Aorta (tissue), 5 donors: ENCODE data around the gene NISCH. TPM values are rescaled to one million over a fixed set of nuclear protein-coding genes. Genes with fewer than 3 reads are reported as not detected.

Source experiments
- ATAC-seq: fragments of 200-7000 bp; cut with Tn5 transposase; one replicate; pipeline ENCODE4 v1.9.1; 2022; ENCODE audit warnings: moderate library complexity; ENCODE audit not compliant: low FRiP score
- DNase-seq, 2 donors: peaks; one replicate each; pipeline ENCODE4 v3.0.0-alpha.2; 2020
- H3K27ac ChIP-seq, 2 donors: one replicate each; pipeline ENCODE4 v1.5.1; 2013; ENCODE audit warnings: low read length in 2 of 2, mild to moderate bottlenecking in 2 of 2, moderate library complexity in 2 of 2, control low read depth in 1 of 2, inconsistent platforms in 1 of 2, low read depth in 1 of 2
- H3K27me3 ChIP-seq, 2 donors: one replicate each; pipeline ENCODE4 v1.6.1; 2013; ENCODE audit warnings: control low read depth in 1 of 2, low read length in 1 of 2, mild to moderate bottlenecking in 1 of 2, moderate library complexity in 1 of 2; ENCODE audit not compliant: insufficient read depth in 2 of 2, control insufficient read depth in 1 of 2
- H3K36me3 ChIP-seq, 2 donors: one replicate each; pipeline ENCODE4 v1.6.1; 2013; ENCODE audit warnings: control low read depth in 1 of 2, low read length in 1 of 2, mild to moderate bottlenecking in 1 of 2; ENCODE audit not compliant: insufficient read depth in 2 of 2, control insufficient read depth in 1 of 2
- H3K4me1 ChIP-seq, 2 donors: one replicate each; pipeline ENCODE4 v1.6.1; 2013; ENCODE audit warnings: low read length in 2 of 2, control low read depth in 1 of 2, mild to moderate bottlenecking in 1 of 2, moderate library complexity in 1 of 2; ENCODE audit not compliant: insufficient read depth in 2 of 2, control insufficient read depth in 1 of 2
- H3K4me3 ChIP-seq, 2 donors: one replicate each; pipeline ENCODE4 v1.5.1; 2013; ENCODE audit warnings: low read length in 2 of 2, control low read depth in 1 of 2, mild to moderate bottlenecking in 1 of 2
- H3K9me3 ChIP-seq: one replicate; pipeline ENCODE4 v1.6.1; 2013; ENCODE audit warnings: mild to moderate bottlenecking, low read length; ENCODE audit not compliant: control insufficient read depth
- WGBS, 2 donors: extraction: QIAGEN DNeasy Blood & Tissue Kit; methylation state at CpG; one replicate each; pipeline ENCODE4 v1.1.7; 2013; 5-methylcytosine and 5-hydroxymethylcytosine counted together
- intact Hi-C, 2 donors: fragments of 100-400 bp; cut with DNase I; formaldehyde crosslinking; loops; one replicate each; pipeline versions ENCODE4 v1.14.2 to v1.15.0; 2022
- polyA plus RNA-seq, 2 donors: library from polyadenylated mRNA; stranded (reverse); fragments of 200-250 nt; gene quantifications; one replicate each; pipeline ENCODE4 v1.2.3, GENCODE V29; 2013
- total RNA-seq, 2 donors: library from RNA; stranded (reverse); fragmentation: NEBNext Ultra II Directional; extraction: Animal tissue kit (Norgen Biotek cat#: 25700); gene quantifications; one replicate each; pipeline ENCODE4 v1.2.1, GENCODE V29; 2021
- donor health status: healthy with polysubstance abuse.
- donor health status: Bipolar disorder and iron deficiency.
- donor health status: DM: no; HTN: no; CAD: no.
- donor health status: DM: no; HTN: no; CAD: no.
- donor health status: DM: yes; HTN: yes; CAD: no.

NISCH gene
- total and polyA plus RNA-seq, 4 donors: 13.3 to 157 (median 101) TPM

- peaks cover 0 to 2% of the 10 kb centered on the region in 2 donors for H3K36me3 ChIP-seq
- no peaks in the 10 kb centered on the region for H3K27me3 ChIP-seq
- H3K9me3 ChIP-seq: no peaks in the 10 kb centered on the region
- ATAC-seq (no peak), DNase-seq (peak in 1 of 2 donors; percentile 44)
- no peak overlapping the region for H3K27ac ChIP-seq
- 28 to 44% methylated on average over 5 of the region's 5 CpGs for WGBS, 2 donors
- H3K4me3 ChIP-seq: no peak overlapping the region
- intact Hi-C loops: no loop called here
- no peaks in the 10 kb centered on the region for H3K4me1 ChIP-seq
Measured at GRCh38 chr3:52423173-52423572, 32.2 kb upstream of the NISCH start.

GRCh38 chr3:52428151-52429005 lies 27.0 kb upstream of the NISCH start:
- WGBS, 2 donors: 13 to 19% methylated on average over 7 of the region's 7 CpGs
- peak; percentile 75 for ATAC-seq
- no peak for DNase-seq
- no peaks in the 10 kb centered on the region for H3K36me3 ChIP-seq
- H3K4me3 ChIP-seq: no peak overlapping the region
- no peaks in the 10 kb centered on the region for H3K4me1 ChIP-seq
- H3K27me3 ChIP-seq: no peaks in the 10 kb centered on the region
- intact Hi-C loops: loop anchor here in 1 of 2 donors (1.0 kb wide), 1 partner anchor 17 kb away; the partner anchor contains the start of gene SEMA3G
- no peak overlapping the region for H3K27ac ChIP-seq
- H3K9me3 ChIP-seq: no peaks in the 10 kb centered on the region

- no peaks in the 10 kb centered on the region for H3K9me3 ChIP-seq
- WGBS, 2 donors: 41 to 43% methylated on average over 3 of the region's 3 CpGs
- H3K36me3 ChIP-seq: no peaks in the 10 kb centered on the region
- H3K4me1 ChIP-seq: no peaks in the 10 kb centered on the region
- intact Hi-C loops: no loop called here
- ATAC-seq (no peak), DNase-seq (no peak)
- H3K27ac ChIP-seq: no peak overlapping the region
- H3K4me3 ChIP-seq: no peak overlapping the region
- H3K27me3 ChIP-seq: no peaks in the 10 kb centered on the region
Measured at GRCh38 chr3:52429031-52429430, 26.4 kb upstream of the NISCH start.

- H3K36me3 ChIP-seq: no peaks in the 10 kb centered on the region
- H3K9me3 ChIP-seq: no peaks in the 10 kb centered on the region
- DNase-seq (no peak), ATAC-seq (peak; percentile 53)
- intact Hi-C loops: no loop called here
- H3K27me3 ChIP-seq: no peaks in the 10 kb centered on the region
- 86 to 87% methylated on average over 7 of the region's 7 CpGs for WGBS, 2 donors
- H3K4me1 ChIP-seq: no peaks in the 10 kb centered on the region
- no peak overlapping the region for H3K4me3 ChIP-seq
- H3K27ac ChIP-seq: no peak overlapping the region
Measured at GRCh38 chr3:52429779-52430415, 25.5 kb upstream of the NISCH start.

GRCh38 chr3:52430416-52430810 lies 25.0 kb upstream of the NISCH start:
- 91 to 92% methylated on average over 9 of the region's 9 CpGs for WGBS, 2 donors

GRCh38 chr3:52431459-52432223 lies 23.8 kb upstream of the NISCH start:
- ATAC-seq: no peak
- intact Hi-C loops: no loop called here
- no peaks in the 10 kb centered on the region for H3K9me3 ChIP-seq
- WGBS, 2 donors: 66 to 69% methylated on average over 10 of the region's 10 CpGs
- H3K4me3 ChIP-seq: no peak overlapping the region
- no peak for DNase-seq
- no peaks in the 10 kb centered on the region for H3K36me3 ChIP-seq
- no peak overlapping the region for H3K27ac ChIP-seq
- no peaks in the 10 kb centered on the region for H3K27me3 ChIP-seq
- no peaks in the 10 kb centered on the region for H3K4me1 ChIP-seq

More at GRCh38 chr3:52430416-52430810, 25.0 kb upstream of the NISCH start:
- H3K4me3 ChIP-seq: no peak overlapping the region
- intact Hi-C loops: no loop called here
- H3K27me3 ChIP-seq: no peaks in the 10 kb centered on the region
- ATAC-seq (no peak), DNase-seq (no peak)
- H3K36me3 ChIP-seq: no peaks in the 10 kb centered on the region
- no peaks in the 10 kb centered on the region for H3K4me1 ChIP-seq
- no peak overlapping the region for H3K27ac ChIP-seq
- no peaks in the 10 kb centered on the region for H3K9me3 ChIP-seq

GRCh38 chr3:52432225-52432624 lies 23.2 kb upstream of the NISCH start:
- intact Hi-C loops: no loop called here

GRCh38 chr3:52432691-52433141 lies 22.7 kb upstream of the NISCH start:
- no peaks in the 10 kb centered on the region for H3K9me3 ChIP-seq
- intact Hi-C loops: no loop called here
- H3K27ac ChIP-seq: no peak overlapping the region
- DNase-seq (peak in 1 of 2 donors; percentile 27), ATAC-seq (no peak)
- no peaks in the 10 kb centered on the region for H3K36me3 ChIP-seq
- no peaks in the 10 kb centered on the region for H3K27me3 ChIP-seq
- H3K4me3 ChIP-seq: no peak overlapping the region
- WGBS, 2 donors: 65 to 69% methylated on average over 4 of the region's 4 CpGs
- H3K4me1 ChIP-seq: no peaks in the 10 kb centered on the region

More at GRCh38 chr3:52432225-52432624, 23.2 kb upstream of the NISCH start:
- Histone ChIP-seq H3K4me1 (no peaks in the 10 kb centered on the region), H3K4me3 (no peak overlapping the region), H3K9me3 (no peaks in the 10 kb centered on the region), H3K27me3 (no peaks in the 10 kb centered on the region), H3K27ac (no peak overlapping the region), H3K36me3 (no peaks in the 10 kb centered on the region)
- peak in 1 of 2 donors; percentile 16 for DNase-seq
- ATAC-seq: no peak
- 89 to 98% methylated on average over 6 of the region's 6 CpGs for WGBS, 2 donors
